Osteocyte (in vitro differentiated cells): Measurements from ENCODE around the gene FUOM. TPM values are rescaled to one million over a fixed set of nuclear protein-coding genes. Genes with fewer than 3 reads are reported as not detected.

Experiments used
- DNase-seq: peaks from one replicate; pipeline ENCODE4 v3.0.0; 2021; ENCODE audit warnings: mixed read lengths; ENCODE audit not compliant: unreplicated experiment; ENCODE audit errors: extremely low spot score
- H3K27ac Mint-ChIP-seq: one replicate; pipeline ENCODE4 v1.8.0; 2021; ENCODE audit warnings: mild to moderate bottlenecking, mixed read lengths; ENCODE audit not compliant: unreplicated experiment
- H3K27me3 Mint-ChIP-seq: one replicate; pipeline ENCODE4 v1.8.0; 2021; ENCODE audit warnings: mixed read lengths; ENCODE audit not compliant: unreplicated experiment
- H3K36me3 Mint-ChIP-seq: one replicate; pipeline ENCODE4 v1.8.0; 2021; ENCODE audit warnings: mixed read lengths; ENCODE audit not compliant: unreplicated experiment
- H3K4me1 Mint-ChIP-seq: one replicate; pipeline ENCODE4 v1.8.0; 2021; ENCODE audit warnings: mixed read lengths; ENCODE audit not compliant: unreplicated experiment
- H3K4me3 Mint-ChIP-seq: one replicate; pipeline ENCODE4 v1.8.0; 2021; ENCODE audit warnings: mild to moderate bottlenecking, moderate library complexity, mixed read lengths; ENCODE audit not compliant: unreplicated experiment
- H3K9me3 Mint-ChIP-seq: one replicate; pipeline ENCODE4 v1.8.0; 2021; ENCODE audit warnings: mixed read lengths; ENCODE audit not compliant: unreplicated experiment
- CTCF ChIP-seq: fragments of 200-600 bp; sonication (generic); IDR thresholded peaks from 2 replicates; pipeline ENCODE4 v1.5.0; 2021; ENCODE audit warnings: antibody characterized with exemption, mild to moderate bottlenecking, moderate library complexity
- total RNA-seq: library from RNA; stranded (reverse); gene quantifications from 2 replicates; pipeline ENCODE4 v1.2.1, GENCODE V29; 2021

FUOM gene
- total RNA-seq, 1 donor from 2014 or later, result 24.0 TPM

- DNase-seq, result no peak
- H3K27me3 Mint-ChIP-seq, result no peaks in the 10 kb centered on the region
Observed at GRCh38 chr10:133396035-133396624, 38.3 kb upstream of the FUOM start.

DNA sequence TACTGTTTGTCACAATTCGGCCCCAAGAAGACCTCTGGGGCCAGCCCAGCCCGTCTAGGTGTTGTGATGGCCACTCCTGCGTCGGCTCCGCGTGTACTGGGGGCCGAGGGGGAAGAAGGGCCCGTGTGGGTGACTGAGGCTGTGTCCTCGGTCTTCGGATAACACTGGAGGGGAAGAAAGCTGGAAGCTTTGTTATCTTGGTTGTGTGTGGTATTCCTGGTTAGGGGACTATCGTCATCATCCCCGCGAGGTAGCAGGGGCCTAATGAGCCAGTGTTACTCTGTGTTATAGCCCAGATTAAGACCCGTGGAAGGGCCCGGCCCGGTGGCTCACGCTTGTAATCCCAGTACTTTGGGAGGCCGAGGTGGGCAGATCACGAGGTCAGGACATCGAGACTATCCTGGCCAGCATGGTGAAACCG lies 37.0 kb upstream of the FUOM start:
- H3K36me3 Mint-ChIP-seq, result peaks cover 24% of the 10 kb centered on the region
- DNase-seq, result no peak
- H3K4me3 Mint-ChIP-seq, result peak overlapping the region; percentile 91
- H3K4me1 Mint-ChIP-seq, result peaks cover 13% of the 10 kb centered on the region
- peak overlapping the region; percentile 90 for H3K27ac Mint-ChIP-seq
- no peak for TF ChIP-seq CTCF
- no peaks in the 10 kb centered on the region for H3K27me3 Mint-ChIP-seq
- no peaks in the 10 kb centered on the region for H3K9me3 Mint-ChIP-seq

More at GRCh38 chr10:133396035-133396624, 38.3 kb upstream of the FUOM start:
- H3K27ac Mint-ChIP-seq, result no peak overlapping the region
- no peak overlapping the region for H3K4me3 Mint-ChIP-seq
- peaks cover 13% of the 10 kb centered on the region for H3K4me1 Mint-ChIP-seq
- TF ChIP-seq CTCF, result no peak
- H3K9me3 Mint-ChIP-seq, result no peaks in the 10 kb centered on the region
- peaks cover 27% of the 10 kb centered on the region for H3K36me3 Mint-ChIP-seq

- TF ChIP-seq CTCF, result no peak
- Mint-ChIP-seq H3K27ac (peak within 1 kb of the TSS; percentile 90), H3K4me3 (peak within 1 kb of the TSS; percentile 91), H3K27me3 (no peaks in the 10 kb centered on the region), H3K4me1 (peaks cover 13% of the 10 kb centered on the region), H3K36me3 (peaks cover 18% of the 10 kb centered on the region), H3K9me3 (no peaks in the 10 kb centered on the region)
- peak; percentile 98 for DNase-seq
Observed at GRCh38 chr10:133394064-133394663, 36.3 kb upstream of the FUOM start, which contains the start of gene MTG1. MTG1 (plus strand) TSS chr10:133394157; CDS start chr10:133394221, 64 bp downstream.

DNA sequence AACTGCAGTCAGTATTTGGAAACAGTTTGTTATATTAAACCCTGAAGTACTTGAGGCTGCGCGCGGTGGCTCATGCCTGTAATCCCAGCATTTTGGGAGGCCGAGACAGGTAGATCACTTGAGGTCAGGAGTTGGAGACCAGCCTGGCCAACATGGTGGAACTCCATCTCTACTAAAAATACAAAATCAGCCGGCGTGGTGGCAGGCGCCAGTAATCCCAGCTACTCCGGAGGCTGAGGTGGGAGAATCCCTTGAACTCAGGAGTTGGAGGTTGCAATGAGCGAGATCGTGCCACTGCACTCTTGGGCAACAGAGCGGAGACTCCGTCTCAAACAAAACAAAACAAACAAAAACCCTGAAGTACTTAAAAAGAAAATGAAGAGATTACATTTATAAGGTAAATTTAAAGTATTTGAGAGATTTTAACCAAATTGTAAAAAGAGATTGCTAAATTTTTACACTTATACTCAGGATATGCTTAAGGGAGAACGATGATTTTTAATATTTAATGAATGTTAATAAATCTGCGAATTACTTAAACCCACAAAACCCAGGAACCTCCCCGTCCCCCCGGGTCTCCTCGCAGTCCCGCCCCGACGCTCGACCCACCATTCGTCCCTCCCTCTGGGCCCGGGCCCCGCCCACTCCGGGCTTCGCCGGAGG lies 35.7 kb upstream of the FUOM start:
- Mint-ChIP-seq H3K4me1 (peaks cover 13% of the 10 kb centered on the region), H3K27me3 (no peaks in the 10 kb centered on the region), H3K9me3 (no peaks in the 10 kb centered on the region), H3K27ac (peak overlapping the region; percentile 83), H3K36me3 (peaks cover 18% of the 10 kb centered on the region), H3K4me3 (peak overlapping the region; percentile 91)
- DNase-seq, result no peak
- TF ChIP-seq CTCF, result no peak
